Neural crest cell (in vitro differentiated cells): ENCODE measurements around the gene NTM. TPM values are rescaled to one million over a fixed set of nuclear protein-coding genes. Genes with fewer than 3 reads are reported as not detected.

Experiments
- DNase-seq: peaks from one replicate; pipeline ENCODE4 v3.0.0; 2021; ENCODE audit warnings: low read depth, mixed read lengths, low spot score
- H3K27ac Mint-ChIP-seq: one replicate; pipeline ENCODE4 v1.8.0; 2021; ENCODE audit warnings: mild to moderate bottlenecking, mixed read lengths; ENCODE audit not compliant: unreplicated experiment
- H3K27me3 Mint-ChIP-seq: 2 replicates; pipeline ENCODE4 v1.8.0; 2021; ENCODE audit warnings: low read depth, mild to moderate bottlenecking, mixed read lengths
- H3K36me3 Mint-ChIP-seq: 2 replicates; pipeline ENCODE4 v1.8.0; 2021; ENCODE audit warnings: low read depth, mild to moderate bottlenecking, mixed read lengths
- H3K4me1 Mint-ChIP-seq: 2 replicates; pipeline ENCODE4 v1.8.0; 2021; ENCODE audit warnings: mixed read lengths
- H3K4me3 Mint-ChIP-seq: one replicate; pipeline ENCODE4 v1.8.0; 2021; ENCODE audit warnings: mild to moderate bottlenecking, mixed read lengths
- H3K9me3 Mint-ChIP-seq: 2 replicates; pipeline ENCODE4 v1.8.0; 2021; ENCODE audit warnings: mixed read lengths
- CTCF ChIP-seq: fragments of 200-600 bp; sonication (generic); conservative IDR thresholded peaks from 2 replicates; pipeline ENCODE4 v1.5.0; 2021; ENCODE audit warnings: antibody characterized with exemption, mild to moderate bottlenecking
- total RNA-seq: library from RNA; stranded (reverse); gene quantifications from 2 replicates; pipeline ENCODE4 v1.2.1, GENCODE V29; 2021

The NTM gene
- total RNA-seq, 1 donor from 2014 or later, result 11.3 TPM

- Mint-ChIP-seq H3K36me3 (no peaks in the 10 kb centered on the region), H3K27me3 (peaks cover 2% of the 10 kb centered on the region), H3K9me3 (no peaks in the 10 kb centered on the region), H3K27ac (peak overlapping the region; percentile 27), H3K4me1 (no peaks in the 10 kb centered on the region), H3K4me3 (no peak overlapping the region)
- no peak for DNase-seq
- no peak for TF ChIP-seq CTCF
Measured at GRCh38 chr11:132336781-132337535, 966.5 kb downstream of the NTM start.

GRCh38 chr11:132337819-132338416 lies 967.5 kb downstream of the NTM start:
- no peaks in the 10 kb centered on the region for H3K4me1 Mint-ChIP-seq
- no peak overlapping the region for H3K27ac Mint-ChIP-seq
- H3K4me3 Mint-ChIP-seq, result no peak overlapping the region
- H3K9me3 Mint-ChIP-seq, result no peaks in the 10 kb centered on the region
- H3K27me3 Mint-ChIP-seq, result peaks cover 2% of the 10 kb centered on the region
- no peak for DNase-seq
- no peak for TF ChIP-seq CTCF
- H3K36me3 Mint-ChIP-seq, result no peaks in the 10 kb centered on the region

GRCh38 chr11:132342408-132342807 lies 972.0 kb downstream of the NTM start:
- TF ChIP-seq CTCF, result no peak
- H3K27ac Mint-ChIP-seq, result no peak overlapping the region
- H3K27me3 Mint-ChIP-seq, result peaks cover 2% of the 10 kb centered on the region

GRCh38 chr11:132343445-132344175 lies 973.2 kb downstream of the NTM start:
- no peak overlapping the region for H3K27ac Mint-ChIP-seq
- H3K4me1 Mint-ChIP-seq, result peaks cover 7% of the 10 kb centered on the region
- no peak for DNase-seq
- H3K27me3 Mint-ChIP-seq, result peaks cover 2% of the 10 kb centered on the region
- H3K9me3 Mint-ChIP-seq, result no peaks in the 10 kb centered on the region
- H3K36me3 Mint-ChIP-seq, result no peaks in the 10 kb centered on the region
- TF ChIP-seq CTCF, result no peak
- no peak overlapping the region for H3K4me3 Mint-ChIP-seq

More at GRCh38 chr11:132342408-132342807, 972.0 kb downstream of the NTM start:
- Mint-ChIP-seq H3K9me3 (no peaks in the 10 kb centered on the region), H3K36me3 (no peaks in the 10 kb centered on the region), H3K4me3 (no peak overlapping the region), H3K4me1 (no peaks in the 10 kb centered on the region)
- no peak for DNase-seq

GRCh38 chr11:132346558-132347148 lies 976.2 kb downstream of the NTM start:
- no peak overlapping the region for H3K4me3 Mint-ChIP-seq
- DNase-seq, result no peak
- no peak for TF ChIP-seq CTCF
- H3K4me1 Mint-ChIP-seq, result peaks cover 22% of the 10 kb centered on the region
- no peaks in the 10 kb centered on the region for H3K9me3 Mint-ChIP-seq
- H3K27ac Mint-ChIP-seq, result no peak overlapping the region
- no peaks in the 10 kb centered on the region for H3K36me3 Mint-ChIP-seq
- H3K27me3 Mint-ChIP-seq, result no peaks in the 10 kb centered on the region
